SK-N-SH treated with all-trans-retinoic acid at 6 μM for 48 hours (cell line): ENCODE results near the gene DISP3.

ENCODE experiments used
- ATAC-seq: fragments of 200-7000 bp; cut with Tn5 transposase; 3 replicates; pipeline ENCODE4 v1.9.1; 2020; ENCODE audit warnings: mild to moderate bottlenecking, moderate library complexity
- ESRRG ChIP-seq: fragments of 250-450 bp; sonication (Bioruptor Pico); IDR thresholded peaks from 2 replicates; pipeline ENCODE4 v1.6.1; 2021; ENCODE audit warnings: mild to moderate bottlenecking
- OSR1 ChIP-seq: fragments of 250-450 bp; sonication (Bioruptor Pico); IDR thresholded peaks from 2 replicates; pipeline ENCODE4 v1.8.0; 2022; ENCODE audit warnings: moderate library complexity, mild to moderate bottlenecking, inconsistent platforms
- PPARA ChIP-seq: fragments of 250-450 bp; sonication (Bioruptor Pico); IDR thresholded peaks from 2 replicates; pipeline ENCODE4 v1.5.0; 2020; ENCODE audit warnings: mild to moderate bottlenecking, borderline replicate concordance
- RARB ChIP-seq: fragments of 250-450 bp; sonication (Bioruptor Pico); IDR thresholded peaks from 2 replicates; pipeline ENCODE4 v1.8.0; 2021; ENCODE audit warnings: mild to moderate bottlenecking, moderate library complexity
- SNAI2 ChIP-seq: fragments of 250-450 bp; sonication (Bioruptor Pico); IDR thresholded peaks from 2 replicates; pipeline ENCODE4 v1.5.0; 2020; ENCODE audit warnings: mild to moderate bottlenecking, moderate library complexity
- ZNF8 ChIP-seq: fragments of 450-650 bp; formaldehyde crosslinking; IDR thresholded peaks from 2 replicates; pipeline ENCODE4 v1.5.0; 2020; ENCODE audit warnings: mild to moderate bottlenecking, moderate library complexity
- TF ChIP-seq, protein P1 (sequence below): fragments of 250-450 bp; sonication (Bioruptor Pico); IDR thresholded peaks from 2 replicates; pipeline ENCODE4 v1.5.0; 2020; ENCODE audit warnings: mild to moderate bottlenecking, moderate library complexity

DISP3 gene

GRCh38 chr1:11581445-11581991, 102.6 kb downstream of the DISP3 start:
- ATAC-seq, result no peak
- TF ChIP-seq ZNF8 (no peak), OSR1 (CRISPR knock-in tag) (no peak), PPARA (CRISPR knock-in tag) (no peak)
- TF ChIP-seq, protein P1, sequence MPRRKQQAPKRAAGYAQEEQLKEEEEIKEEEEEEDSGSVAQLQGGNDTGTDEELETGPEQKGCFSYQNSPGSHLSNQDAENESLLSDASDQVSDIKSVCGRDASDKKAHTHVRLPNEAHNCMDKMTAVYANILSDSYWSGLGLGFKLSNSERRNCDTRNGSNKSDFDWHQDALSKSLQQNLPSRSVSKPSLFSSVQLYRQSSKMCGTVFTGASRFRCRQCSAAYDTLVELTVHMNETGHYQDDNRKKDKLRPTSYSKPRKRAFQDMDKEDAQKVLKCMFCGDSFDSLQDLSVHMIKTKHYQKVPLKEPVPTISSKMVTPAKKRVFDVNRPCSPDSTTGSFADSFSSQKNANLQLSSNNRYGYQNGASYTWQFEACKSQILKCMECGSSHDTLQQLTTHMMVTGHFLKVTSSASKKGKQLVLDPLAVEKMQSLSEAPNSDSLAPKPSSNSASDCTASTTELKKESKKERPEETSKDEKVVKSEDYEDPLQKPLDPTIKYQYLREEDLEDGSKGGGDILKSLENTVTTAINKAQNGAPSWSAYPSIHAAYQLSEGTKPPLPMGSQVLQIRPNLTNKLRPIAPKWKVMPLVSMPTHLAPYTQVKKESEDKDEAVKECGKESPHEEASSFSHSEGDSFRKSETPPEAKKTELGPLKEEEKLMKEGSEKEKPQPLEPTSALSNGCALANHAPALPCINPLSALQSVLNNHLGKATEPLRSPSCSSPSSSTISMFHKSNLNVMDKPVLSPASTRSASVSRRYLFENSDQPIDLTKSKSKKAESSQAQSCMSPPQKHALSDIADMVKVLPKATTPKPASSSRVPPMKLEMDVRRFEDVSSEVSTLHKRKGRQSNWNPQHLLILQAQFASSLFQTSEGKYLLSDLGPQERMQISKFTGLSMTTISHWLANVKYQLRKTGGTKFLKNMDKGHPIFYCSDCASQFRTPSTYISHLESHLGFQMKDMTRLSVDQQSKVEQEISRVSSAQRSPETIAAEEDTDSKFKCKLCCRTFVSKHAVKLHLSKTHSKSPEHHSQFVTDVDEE (CRISPR knock-in tag), result no peak

DNA sequence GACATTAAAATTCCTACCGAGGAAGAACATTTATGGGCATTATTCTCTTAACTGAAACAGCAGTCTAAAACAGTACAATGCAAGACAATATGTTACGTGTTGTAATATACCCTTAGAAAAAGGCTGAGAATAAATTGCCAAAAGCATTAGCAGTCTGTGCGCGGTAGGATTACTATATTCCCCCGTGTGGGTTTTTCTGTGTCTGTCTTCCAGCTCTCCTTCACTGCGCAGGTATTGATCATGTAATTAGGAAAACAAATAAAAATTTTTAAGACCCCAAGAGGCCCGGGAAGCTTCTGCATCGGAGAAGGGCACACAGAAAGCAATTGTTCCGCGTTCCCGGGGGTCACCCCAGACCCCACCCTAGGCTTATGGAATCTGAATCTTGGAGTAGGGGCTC, 106.4 kb downstream of the DISP3 start:
- TF ChIP-seq PPARA (CRISPR knock-in tag) (no peak), ZNF8 (no peak), RARB (CRISPR knock-in tag) (no peak), SNAI2 (CRISPR knock-in tag) (no peak), ESRRG (no peak)
- TF ChIP-seq, all 23 proteins: peak for 0
- ATAC-seq, result no peak
